ENCODE measurements around the gene DRG1.

The DRG1 gene

GRCh38 chr22:31439808-31440207 lies 40.4 kb downstream of the DRG1 start:
- TF ChIP-seq ISL1 (CRISPR knock-in tag; IDR thresholded peaks at IDR 0.05): no peak
- TF ChIP-seq PATZ1 (CRISPR knock-in tag; IDR thresholded peaks at IDR 0.05; ENCODE audit: borderline replicate concordance): no peak

GRCh38 chr22:31440681-31441080 lies 41.3 kb downstream of the DRG1 start:
- no peak for ATAC-seq
- TF ChIP-seq ZNF70 (CRISPR knock-in tag; IDR thresholded peaks at IDR 0.05) (no peak), POU6F1 (CRISPR knock-in tag; IDR thresholded peaks at IDR 0.05; ENCODE audit: borderline replicate concordance, low read depth) (no peak), TSHZ2 (CRISPR knock-in tag; IDR thresholded peaks at IDR 0.05) (no peak), TOX (CRISPR knock-in tag; IDR thresholded peaks at IDR 0.05; ENCODE audit: borderline replicate concordance) (no peak), ZFP30 (CRISPR knock-in tag; IDR thresholded peaks at IDR 0.05) (no peak), CREB5 (CRISPR knock-in tag; IDR thresholded peaks at IDR 0.05; ENCODE audit: low read depth) (no peak), RARB (CRISPR knock-in tag; IDR thresholded peaks at IDR 0.05) (no peak), CSRNP3 (CRISPR knock-in tag; IDR thresholded peaks at IDR 0.05) (no peak), ZFP3 (CRISPR knock-in tag; IDR thresholded peaks at IDR 0.05) (no peak), PATZ1 (CRISPR knock-in tag; IDR thresholded peaks at IDR 0.05; ENCODE audit: borderline replicate concordance) (no peak)

More at GRCh38 chr22:31439808-31440207, 40.4 kb downstream of the DRG1 start:
- no peak for ATAC-seq

GRCh38 chr22:31441652-31442051 lies 42.2 kb downstream of the DRG1 start:
- TF ChIP-seq ZNF565 (CRISPR knock-in tag; conservative IDR thresholded peaks at IDR 0.05; ENCODE audit: low read depth): no peak
- no peak for TF ChIP-seq CREB5 (CRISPR knock-in tag; IDR thresholded peaks at IDR 0.05; ENCODE audit: low read depth)
- TF ChIP-seq POU6F1 (CRISPR knock-in tag; IDR thresholded peaks at IDR 0.05; ENCODE audit: borderline replicate concordance, low read depth): no peak
- TF ChIP-seq BACH2 (CRISPR knock-in tag; IDR thresholded peaks at IDR 0.05; ENCODE audit: borderline replicate concordance): no peak
- TF ChIP-seq SNAI2 (CRISPR knock-in tag; IDR thresholded peaks at IDR 0.05): no peak
- TF ChIP-seq ISL1 (CRISPR knock-in tag; IDR thresholded peaks at IDR 0.05): no peak
- no peak for TF ChIP-seq CSRNP3 (CRISPR knock-in tag; IDR thresholded peaks at IDR 0.05)
- TF ChIP-seq OSR1 (CRISPR knock-in tag; IDR thresholded peaks at IDR 0.05): no peak
- no peak for TF ChIP-seq TCF4 (CRISPR knock-in tag; IDR thresholded peaks at IDR 0.05; ENCODE audit: borderline replicate concordance)
- no peak for TF ChIP-seq TSHZ2 (CRISPR knock-in tag; IDR thresholded peaks at IDR 0.05)
- no peak for ATAC-seq
